GM12891 (cell line): ENCODE results near the gene FMN1.

Source experiments
- DNase-seq: peaks from one replicate; pipeline ENCODE4 v3.0.0; 2011; ENCODE audit warnings: low spot score; ENCODE audit not compliant: insufficient read length
- FAIRE-seq: peaks from 2 replicates; lab custom pipeline; 2011; peaks lifted over from hg19 to GRCh38; lab: Jason Lieb, UNC
- PAX5 ChIP-seq: IDR thresholded peaks from 2 replicates; pipeline ENCODE4 v1.6.1; 2011; ENCODE audit warnings: low read length, moderate library complexity, mild to moderate bottlenecking; ENCODE audit not compliant: insufficient read depth, severe bottlenecking
- POLR2A ChIP-seq: IDR thresholded peaks from 2 replicates; pipeline ENCODE4 v1.6.1; 2011; ENCODE audit warnings: low read depth, low read length, control low read depth
- POLR2AphosphoS5 ChIP-seq: IDR thresholded peaks from 2 replicates; pipeline ENCODE4 v1.6.1; 2011; ENCODE audit warnings: low read depth, low read length, control low read depth
- POU2F2 ChIP-seq: IDR thresholded peaks from 2 replicates; pipeline ENCODE4 v1.6.1; 2011; ENCODE audit warnings: low read depth, mild to moderate bottlenecking, control low read depth, low read length, moderate library complexity
- SPI1 ChIP-seq: IDR thresholded peaks from 2 replicates; pipeline ENCODE4 v1.6.1; 2011; ENCODE audit warnings: low read depth, low read length, control low read depth
- TAF1 ChIP-seq: IDR thresholded peaks from 2 replicates; pipeline ENCODE4 v1.6.1; 2011; ENCODE audit warnings: low read depth, low read length, control low read depth

The FMN1 gene

GRCh38 chr15:33215941-33216872 is 21.7 kb upstream of the FMN1 start:
- no peak for FAIRE-seq
- DNase-seq, result peak; percentile 18

DNA sequence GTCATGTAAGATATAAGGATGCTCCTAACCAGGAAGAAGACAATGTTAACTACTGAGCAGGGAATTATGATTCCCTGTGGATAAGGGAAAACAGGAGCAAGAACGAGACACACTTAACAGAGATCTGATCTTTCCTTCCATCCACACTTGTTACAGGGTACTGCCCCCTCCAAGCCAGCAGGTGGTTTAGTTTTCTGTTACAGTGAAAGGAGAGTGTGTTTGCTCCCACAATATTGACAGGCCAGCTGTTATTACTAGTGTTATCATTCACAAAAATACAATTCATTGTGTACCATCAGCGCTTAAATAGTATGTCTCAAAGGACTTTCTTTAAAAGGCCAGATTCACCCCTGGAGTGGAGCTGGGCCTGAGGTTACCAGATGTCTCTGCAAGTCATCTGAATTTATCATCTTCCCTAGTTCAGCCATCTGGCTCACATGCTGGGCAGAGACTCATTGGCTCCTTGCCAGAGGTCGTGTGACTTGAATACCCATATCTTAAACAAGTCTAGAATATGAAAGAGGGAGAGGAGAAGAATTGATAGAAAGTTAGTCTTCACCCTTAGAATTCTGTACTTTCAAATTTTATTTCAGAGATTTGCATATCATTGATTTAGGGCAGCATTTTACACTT is 16.8 kb upstream of the FMN1 start:
- DNase-seq, result no peak
- TF ChIP-seq POLR2AphosphoS5 (no peak), PAX5 (no peak), POLR2A (no peak), TAF1 (no peak), POU2F2 (no peak), SPI1 (no peak)
- no peak for FAIRE-seq

More at GRCh38 chr15:33215941-33216872, 21.7 kb upstream of the FMN1 start:
- TF ChIP-seq POLR2A (no peak), POU2F2 (no peak), PAX5 (no peak), POLR2AphosphoS5 (no peak), TAF1 (no peak), SPI1 (no peak)

- DNase-seq (no peak), FAIRE-seq (no peak)
- no peak for TF ChIP-seq POLR2A
- no peak for TF ChIP-seq POU2F2
- 0 out of 2 replicates have a peak, but pooled peaks have one; percentile 0 for TF ChIP-seq SPI1
- no peak for TF ChIP-seq TAF1
- no peak for TF ChIP-seq POLR2AphosphoS5
Measured at GRCh38 chr15:33209575-33210481, 15.3 kb upstream of the FMN1 start.

DNA sequence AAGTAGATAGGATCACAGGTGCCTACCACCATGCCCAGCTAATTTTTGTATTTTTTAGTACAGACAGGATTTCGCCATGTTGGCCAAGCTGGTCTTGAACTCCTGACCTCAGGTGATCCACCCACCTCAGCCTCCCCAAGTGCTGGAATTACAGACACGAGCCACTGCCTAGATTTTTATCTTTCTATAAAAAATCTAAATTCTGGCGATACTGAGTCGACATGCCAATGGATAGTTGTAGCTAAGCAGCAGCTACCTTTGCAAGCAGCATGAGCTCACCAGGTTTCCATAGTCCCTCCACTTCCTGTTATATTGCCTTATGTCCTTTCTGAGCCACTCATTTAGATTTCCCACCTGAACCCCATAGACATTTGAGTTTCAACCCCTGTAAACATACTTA is 13.1 kb upstream of the FMN1 start:
- TF ChIP-seq TAF1 (no peak), PAX5 (no peak), SPI1 (no peak), POLR2AphosphoS5 (no peak), POLR2A (no peak), POU2F2 (no peak)
- FAIRE-seq, result no peak

DNA sequence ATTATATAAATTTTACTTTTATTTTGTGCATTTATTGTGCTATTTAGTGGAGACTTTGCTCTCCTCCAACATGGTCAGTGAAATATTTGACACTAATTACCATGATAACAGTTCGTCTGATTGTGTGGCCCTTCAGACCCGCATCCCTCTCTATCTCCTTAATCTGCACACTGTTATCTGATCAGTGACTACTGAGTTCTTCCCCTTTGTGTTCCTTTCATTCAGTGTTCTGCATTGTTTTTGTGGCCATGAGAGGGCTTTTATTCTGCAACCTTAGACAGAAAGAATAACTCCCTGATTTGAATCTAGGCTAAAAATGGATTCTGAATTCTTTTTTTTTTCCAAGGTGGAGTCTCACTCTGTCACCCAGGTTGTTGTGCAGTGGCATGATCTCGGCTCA is 11.9 kb upstream of the FMN1 start:
- TF ChIP-seq POLR2AphosphoS5, result no peak
- no peak for TF ChIP-seq TAF1
- TF ChIP-seq POLR2A, result no peak
- no peak for TF ChIP-seq POU2F2
- no peak for TF ChIP-seq PAX5
- no peak for TF ChIP-seq SPI1
- no peak for DNase-seq
- no peak for FAIRE-seq

More for the DNA sequence above, 13.1 kb upstream of the FMN1 start:
- no peak for DNase-seq

DNA sequence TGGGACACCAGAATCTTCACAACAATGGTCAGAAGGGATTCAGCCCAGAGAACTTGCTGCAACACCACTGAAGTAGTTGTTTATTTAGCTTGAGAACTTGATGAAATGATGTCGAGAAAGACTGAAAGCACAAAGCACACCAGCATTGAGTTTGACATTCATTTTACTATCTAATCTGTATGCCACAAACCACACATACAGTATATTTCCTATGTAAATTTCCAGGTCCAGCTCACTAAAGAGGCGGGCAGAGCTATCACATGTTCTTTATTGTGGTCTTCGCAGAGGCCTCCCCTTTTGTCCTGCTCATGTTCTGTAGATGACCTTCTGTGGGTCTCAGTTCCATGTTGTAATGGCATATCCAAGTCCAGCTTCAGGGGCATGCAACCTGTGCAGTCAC is 10.4 kb upstream of the FMN1 start:
- DNase-seq, result no peak
- FAIRE-seq, result no peak

GRCh38 chr15:33204087-33204486 is 9.6 kb upstream of the FMN1 start:
- DNase-seq (no peak), FAIRE-seq (no peak)
- TF ChIP-seq PAX5, result no peak
- no peak for TF ChIP-seq SPI1
- no peak for TF ChIP-seq TAF1

More for the DNA sequence above, 10.4 kb upstream of the FMN1 start:
- TF ChIP-seq SPI1 (no peak), PAX5 (no peak), POU2F2 (no peak), POLR2AphosphoS5 (no peak), POLR2A (no peak), TAF1 (no peak)

GRCh38 chr15:33201491-33202231 is 7.1 kb upstream of the FMN1 start:
- FAIRE-seq (peak; percentile 72), DNase-seq (peak; percentile 30)
- no peak for TF ChIP-seq POU2F2
- TF ChIP-seq POLR2A, result no peak
- no peak for TF ChIP-seq POLR2AphosphoS5
- no peak for TF ChIP-seq PAX5
- TF ChIP-seq TAF1, result no peak
- TF ChIP-seq SPI1, result no peak
